Measurements from ENCODE around the gene ATF2.
A peak's percentile ranks its signal among the peaks of the same experiment; 100 is the strongest.

GRCh38 chr2:175167792-175168563 is at the start of gene ATF2:
- no peak for TF ChIP-seq CTCF (IDR thresholded peaks at IDR 0.05; ENCODE audit: low read depth, low read length)
- TF ChIP-seq POLR2A (IDR thresholded peaks at IDR 0.05; ENCODE audit: extremely low read depth, insufficient read length), result peak; percentile 36

All from NB4 (cell line).